AG10803 (cell line): ENCODE measurements around the gene ADARB2.
"Not testable (repeated sequence)": the region's sequence is repeated elsewhere in the genome, so short reads cannot be mapped to it uniquely, and the experiment has no call there.

Experiments
- DNase-seq: peaks from one replicate; pipeline ENCODE4 v3.0.0; 2010; ENCODE audit warnings: low read depth
- H3K4me3 ChIP-seq: 2 replicates; pipeline ENCODE4 v1.5.1; 2011; ENCODE audit warnings: mild to moderate bottlenecking, low read length, control low read depth
- TF ChIP-seq, protein P1 (sequence below): conservative IDR thresholded peaks from 2 replicates; pipeline ENCODE4 v1.5.1; 2011; ENCODE audit warnings: mild to moderate bottlenecking, low read length, control low read depth, inconsistent platforms

Gene ADARB2

DNA sequence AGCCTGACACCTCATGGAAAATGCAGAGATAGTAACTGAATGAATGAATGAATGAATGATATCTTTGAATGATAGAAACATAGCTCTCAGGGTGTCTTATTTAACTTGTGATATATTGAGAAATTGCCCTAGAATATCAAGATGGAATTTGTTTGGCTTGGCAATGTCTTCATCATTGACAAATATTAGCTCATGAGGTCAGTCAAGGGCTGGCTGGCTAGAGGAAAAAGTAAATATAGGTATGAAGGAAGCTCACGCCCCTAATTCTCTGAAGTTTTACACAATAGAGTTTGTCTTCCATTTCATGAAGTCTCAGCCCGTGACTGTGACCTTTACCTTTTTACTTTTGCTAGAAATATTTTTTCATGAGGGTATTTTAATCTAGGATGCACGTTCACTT, 305.2 kb downstream of the ADARB2 start:
- H3K4me3 ChIP-seq = no peak overlapping the region
- no peak for DNase-seq
- TF ChIP-seq, protein P1, sequence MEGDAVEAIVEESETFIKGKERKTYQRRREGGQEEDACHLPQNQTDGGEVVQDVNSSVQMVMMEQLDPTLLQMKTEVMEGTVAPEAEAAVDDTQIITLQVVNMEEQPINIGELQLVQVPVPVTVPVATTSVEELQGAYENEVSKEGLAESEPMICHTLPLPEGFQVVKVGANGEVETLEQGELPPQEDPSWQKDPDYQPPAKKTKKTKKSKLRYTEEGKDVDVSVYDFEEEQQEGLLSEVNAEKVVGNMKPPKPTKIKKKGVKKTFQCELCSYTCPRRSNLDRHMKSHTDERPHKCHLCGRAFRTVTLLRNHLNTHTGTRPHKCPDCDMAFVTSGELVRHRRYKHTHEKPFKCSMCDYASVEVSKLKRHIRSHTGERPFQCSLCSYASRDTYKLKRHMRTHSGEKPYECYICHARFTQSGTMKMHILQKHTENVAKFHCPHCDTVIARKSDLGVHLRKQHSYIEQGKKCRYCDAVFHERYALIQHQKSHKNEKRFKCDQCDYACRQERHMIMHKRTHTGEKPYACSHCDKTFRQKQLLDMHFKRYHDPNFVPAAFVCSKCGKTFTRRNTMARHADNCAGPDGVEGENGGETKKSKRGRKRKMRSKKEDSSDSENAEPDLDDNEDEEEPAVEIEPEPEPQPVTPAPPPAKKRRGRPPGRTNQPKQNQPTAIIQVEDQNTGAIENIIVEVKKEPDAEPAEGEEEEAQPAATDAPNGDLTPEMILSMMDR = no peak

DNA sequence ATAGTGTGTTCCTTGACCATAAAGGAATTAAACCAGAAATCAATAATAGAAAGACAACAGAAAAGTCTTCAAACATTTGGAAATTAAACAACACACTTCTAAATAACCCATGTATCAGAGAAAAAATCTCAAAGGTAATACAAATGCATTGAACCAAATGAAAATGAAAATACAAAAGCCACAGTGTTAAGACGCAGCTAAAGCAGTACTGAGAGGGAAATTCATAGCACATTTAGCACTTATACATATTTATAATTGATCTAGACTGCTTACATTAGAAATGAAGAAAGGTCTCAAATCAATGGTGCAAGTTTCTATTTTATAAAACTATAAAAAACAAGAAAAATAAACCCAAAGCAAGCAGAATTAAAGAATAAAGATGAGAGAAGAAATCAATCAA, 306.1 kb downstream of the ADARB2 start:
- DNase-seq = no peak
- TF ChIP-seq, protein P1 = no peak
- H3K4me3 ChIP-seq = no peak overlapping the region

GRCh38 chr10:1427521-1428186, 309.7 kb downstream of the ADARB2 start:
- not testable (repeated sequence) for DNase-seq, H3K4me3 ChIP-seq

GRCh38 chr10:1426786-1427185, 310.5 kb downstream of the ADARB2 start:
- TF ChIP-seq, protein P1 = no peak
- no peak for DNase-seq
- H3K4me3 ChIP-seq = no peak overlapping the region

GRCh38 chr10:1425879-1426278, 311.4 kb downstream of the ADARB2 start:
- no peak overlapping the region for H3K4me3 ChIP-seq
- TF ChIP-seq, protein P1 = no peak
- DNase-seq = no peak

- TF ChIP-seq, protein P1 = no peak
- DNase-seq = no peak
- no peak overlapping the region for H3K4me3 ChIP-seq
Measured at GRCh38 chr10:1424648-1425047, 312.7 kb downstream of the ADARB2 start.

GRCh38 chr10:1423676-1424253, 313.6 kb downstream of the ADARB2 start:
- no peak for DNase-seq
- no peak overlapping the region for H3K4me3 ChIP-seq
- TF ChIP-seq, protein P1 = no peak
